Activated B cell treated with CpG ODN at 0.5 μM for 24 hours (primary cell): ENCODE data around the gene ADAMTS3. TPM values are rescaled to one million over a fixed set of nuclear protein-coding genes. Genes with fewer than 3 reads are reported as not detected.

Source experiments
- ATAC-seq: fragments of 200-7000 bp; cut with Tn5 transposase; one replicate; pipeline ENCODE4 v1.10.0; 2021; ENCODE audit warnings: low read depth, mild to moderate bottlenecking, moderate library complexity
- CTCF ChIA-PET: fragments of 350-600 bp; sonication (Branson Sonifier 250); formaldehyde crosslinking; loops from one replicate; lab custom pipeline; 2021; ENCODE audit warnings: antibody characterized with exemption; lab: Charles Lee
- POLR2A ChIA-PET: fragments of 350-600 bp; sonication (Branson Sonifier 250); formaldehyde crosslinking; loops from one replicate; lab custom pipeline; 2021; ENCODE audit warnings: antibody characterized with exemption; lab: Charles Lee
- DNase-seq: peaks from one replicate; pipeline ENCODE4 v3.0.0; 2022
- H3K27ac Mint-ChIP-seq: one replicate; pipeline ENCODE4 v1.8.0; 2020; ENCODE audit warnings: mixed read lengths
- H3K27me3 Mint-ChIP-seq: one replicate; pipeline ENCODE4 v1.8.0; 2021; ENCODE audit warnings: mixed read lengths
- H3K36me3 Mint-ChIP-seq: one replicate; pipeline ENCODE4 v1.8.0; 2021; ENCODE audit warnings: low read depth, mixed read lengths
- H3K4me1 Mint-ChIP-seq: one replicate; pipeline ENCODE4 v1.8.0; 2021; ENCODE audit warnings: mixed read lengths
- H3K4me3 Mint-ChIP-seq: one replicate; pipeline ENCODE4 v1.8.0; 2020; ENCODE audit warnings: mild to moderate bottlenecking, mixed read lengths
- H3K9me3 Mint-ChIP-seq: one replicate; pipeline ENCODE4 v1.8.0; 2020; ENCODE audit warnings: mixed read lengths
- intact Hi-C: fragments of 100-400 bp; cut with micrococcal nuclease; formaldehyde crosslinking; loops from one replicate; pipeline ENCODE4 v1.15.1; 2024
- total RNA-seq: library from RNA; stranded (reverse); gene quantifications from 2 replicates; pipeline ENCODE4 v1.2.3, GENCODE V29; 2022
- TF ChIP-seq, protein P1 (sequence below): fragments of 200-600 bp; IDR thresholded peaks from one replicate; pipeline ENCODE4 v1.8.0; 2022; ENCODE audit warnings: antibody characterized with exemption, mild to moderate bottlenecking

ADAMTS3 gene
- total RNA-seq, 1 donor from 2014 or later = not detected

DNA sequence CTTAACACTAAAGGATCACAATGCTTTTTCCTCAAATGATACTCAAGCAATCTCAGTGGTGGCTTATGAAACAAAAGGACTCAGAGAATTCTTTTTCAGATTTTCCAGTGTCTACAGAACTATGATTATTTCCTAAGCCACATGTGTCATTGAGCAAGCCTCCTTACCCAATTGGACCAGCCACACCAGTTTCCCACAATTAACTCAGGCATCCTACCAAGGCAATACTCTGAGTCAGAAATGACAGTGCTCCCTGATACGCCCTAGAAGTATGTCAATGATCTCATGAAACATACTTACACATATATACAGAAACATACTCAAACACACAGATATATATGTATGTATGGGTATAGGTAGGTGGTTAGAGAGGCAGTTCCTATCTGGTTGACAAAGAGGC, 4.8 kb downstream of the ADAMTS3 start:
- CTCF ChIA-PET = no interaction called here

DNA sequence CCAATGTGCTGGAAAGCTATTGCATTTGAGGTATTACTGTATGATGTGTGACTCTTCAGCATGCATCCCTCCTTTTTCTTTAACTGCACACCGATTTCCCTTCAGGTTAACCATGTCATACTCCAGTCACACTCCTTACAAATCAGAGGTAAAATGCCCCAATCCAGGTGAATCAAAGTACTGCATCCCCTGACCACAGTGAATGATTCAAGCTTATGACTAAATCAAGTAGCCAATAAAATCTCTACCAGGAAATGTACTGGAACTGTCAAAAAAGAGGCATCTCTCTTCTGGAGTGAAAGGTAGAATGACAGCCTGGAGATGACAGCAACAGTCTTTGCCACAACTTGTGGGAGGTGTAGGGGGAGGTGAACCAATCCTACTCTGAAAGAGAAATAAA, 10.4 kb downstream of the ADAMTS3 start:
- CTCF ChIA-PET = no interaction called here
- H3K4me1 Mint-ChIP-seq = no peaks in the 10 kb centered on the region
- H3K4me3 Mint-ChIP-seq = no peak overlapping the region
- no peaks in the 10 kb centered on the region for H3K36me3 Mint-ChIP-seq
- POLR2A ChIA-PET = no interaction called here
- no peaks in the 10 kb centered on the region for H3K27me3 Mint-ChIP-seq
- no peak overlapping the region for H3K27ac Mint-ChIP-seq
- TF ChIP-seq, protein P1, sequence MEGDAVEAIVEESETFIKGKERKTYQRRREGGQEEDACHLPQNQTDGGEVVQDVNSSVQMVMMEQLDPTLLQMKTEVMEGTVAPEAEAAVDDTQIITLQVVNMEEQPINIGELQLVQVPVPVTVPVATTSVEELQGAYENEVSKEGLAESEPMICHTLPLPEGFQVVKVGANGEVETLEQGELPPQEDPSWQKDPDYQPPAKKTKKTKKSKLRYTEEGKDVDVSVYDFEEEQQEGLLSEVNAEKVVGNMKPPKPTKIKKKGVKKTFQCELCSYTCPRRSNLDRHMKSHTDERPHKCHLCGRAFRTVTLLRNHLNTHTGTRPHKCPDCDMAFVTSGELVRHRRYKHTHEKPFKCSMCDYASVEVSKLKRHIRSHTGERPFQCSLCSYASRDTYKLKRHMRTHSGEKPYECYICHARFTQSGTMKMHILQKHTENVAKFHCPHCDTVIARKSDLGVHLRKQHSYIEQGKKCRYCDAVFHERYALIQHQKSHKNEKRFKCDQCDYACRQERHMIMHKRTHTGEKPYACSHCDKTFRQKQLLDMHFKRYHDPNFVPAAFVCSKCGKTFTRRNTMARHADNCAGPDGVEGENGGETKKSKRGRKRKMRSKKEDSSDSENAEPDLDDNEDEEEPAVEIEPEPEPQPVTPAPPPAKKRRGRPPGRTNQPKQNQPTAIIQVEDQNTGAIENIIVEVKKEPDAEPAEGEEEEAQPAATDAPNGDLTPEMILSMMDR = no peak
- DNase-seq = no peak
- H3K9me3 Mint-ChIP-seq = no peaks in the 10 kb centered on the region
- no peak for ATAC-seq
- intact Hi-C loops = no loop called here

More for the DNA sequence above, 4.8 kb downstream of the ADAMTS3 start:
- TF ChIP-seq, protein P1 = no peak
- Mint-ChIP-seq H3K4me3 (no peak overlapping the region), H3K27me3 (peaks cover 27% of the 10 kb centered on the region), H3K36me3 (no peaks in the 10 kb centered on the region), H3K4me1 (peaks cover 18% of the 10 kb centered on the region), H3K9me3 (no peaks in the 10 kb centered on the region), H3K27ac (no peak overlapping the region)
- ATAC-seq (no peak), DNase-seq (no peak)
- intact Hi-C loops = no loop called here
- POLR2A ChIA-PET = no interaction called here

DNA sequence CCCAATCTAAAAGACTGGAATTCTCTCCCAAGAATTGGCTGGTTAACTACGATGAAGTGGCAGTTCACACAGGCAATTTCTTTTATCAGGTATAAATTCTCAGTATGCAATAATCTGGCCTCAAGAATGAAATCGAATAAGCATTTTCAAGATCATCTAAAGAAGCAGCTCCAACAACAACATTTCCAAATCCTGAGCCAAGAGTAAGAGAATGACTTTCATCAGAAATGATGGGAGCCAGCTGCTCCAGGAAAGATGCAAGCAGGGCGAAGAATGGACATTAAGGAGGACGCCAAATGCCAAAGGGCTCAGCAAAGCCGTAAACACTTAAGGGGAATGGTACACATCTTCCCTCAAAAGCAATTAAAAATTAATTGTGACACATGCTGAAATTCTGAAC, 12.0 kb downstream of the ADAMTS3 start:
- POLR2A ChIA-PET = no interaction called here
- Mint-ChIP-seq H3K27me3 (no peaks in the 10 kb centered on the region), H3K4me3 (no peak overlapping the region), H3K27ac (no peak overlapping the region), H3K9me3 (no peaks in the 10 kb centered on the region), H3K36me3 (no peaks in the 10 kb centered on the region), H3K4me1 (no peaks in the 10 kb centered on the region)
- CTCF ChIA-PET = no interaction called here
- TF ChIP-seq, protein P1 = no peak
- DNase-seq (no peak), ATAC-seq (no peak)
- intact Hi-C loops = no loop called here

DNA sequence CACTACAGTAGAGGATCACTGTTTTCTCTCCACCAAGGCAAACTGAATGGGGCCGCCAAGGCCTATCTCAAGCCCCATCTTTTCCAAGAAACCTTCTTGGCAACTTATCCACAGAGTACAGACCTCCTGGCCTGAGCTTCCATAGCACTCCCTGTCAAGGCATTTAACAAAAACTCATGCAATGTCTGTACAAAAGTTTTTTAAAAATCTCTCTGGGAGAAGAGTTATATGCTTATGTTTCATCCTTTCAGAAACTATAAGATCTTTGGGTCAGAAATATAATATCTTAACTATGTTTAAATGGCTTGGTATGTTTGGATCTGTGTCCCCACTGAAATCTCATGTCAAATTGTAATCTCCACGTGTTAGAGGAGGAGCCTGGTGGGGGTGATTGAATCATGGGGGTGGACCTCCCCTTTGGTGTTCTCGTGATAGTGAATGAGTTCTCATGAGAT, 13.6 kb downstream of the ADAMTS3 start:
- Mint-ChIP-seq H3K4me1 (no peaks in the 10 kb centered on the region), H3K27ac (no peak overlapping the region), H3K27me3 (no peaks in the 10 kb centered on the region), H3K9me3 (no peaks in the 10 kb centered on the region), H3K36me3 (no peaks in the 10 kb centered on the region), H3K4me3 (no peak overlapping the region)
- TF ChIP-seq, protein P1 = no peak
- intact Hi-C loops = no loop called here
- no peak for DNase-seq
- CTCF ChIA-PET = no interaction called here
- POLR2A ChIA-PET = no interaction called here
- ATAC-seq = no peak

DNA sequence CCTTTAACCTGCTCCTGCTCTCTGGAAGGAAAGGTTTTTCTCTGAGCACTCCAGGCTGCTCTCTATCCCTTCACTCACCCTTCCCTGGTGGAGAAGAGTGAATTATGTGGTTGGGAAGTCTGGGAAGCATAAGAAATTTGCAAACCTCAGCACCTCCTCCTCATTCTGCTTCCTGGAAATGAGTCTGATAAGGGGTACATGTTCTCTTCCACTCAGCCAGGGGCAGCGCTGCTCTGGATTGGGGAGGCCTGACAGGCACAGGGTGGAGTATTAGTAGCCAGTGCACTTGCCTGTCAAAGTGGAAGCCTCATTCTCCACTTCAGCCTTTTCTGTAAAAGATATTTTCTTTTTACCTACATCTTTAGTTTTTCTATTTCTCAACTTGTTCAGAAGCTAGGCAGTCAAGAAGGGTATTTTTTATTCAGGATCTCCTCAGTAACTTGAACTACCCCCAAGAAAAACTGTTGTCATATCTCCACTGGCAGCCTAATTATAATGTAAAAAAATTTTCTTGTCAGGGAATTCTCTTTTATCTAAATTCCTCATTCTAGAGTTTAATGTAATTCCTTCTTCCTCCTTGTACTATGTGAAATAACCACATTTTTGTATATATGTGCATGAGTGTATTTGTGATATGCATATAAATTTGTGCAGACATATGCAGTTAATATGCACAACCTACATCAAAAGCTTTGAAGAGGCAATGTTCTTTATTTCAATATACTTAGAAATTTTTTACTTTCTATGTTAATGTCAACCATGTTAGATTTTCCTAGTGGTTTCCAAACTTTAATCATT, 15.3 kb downstream of the ADAMTS3 start:
- Mint-ChIP-seq H3K4me1 (no peaks in the 10 kb centered on the region), H3K27me3 (no peaks in the 10 kb centered on the region), H3K4me3 (no peak overlapping the region), H3K36me3 (no peaks in the 10 kb centered on the region), H3K27ac (no peak overlapping the region), H3K9me3 (no peaks in the 10 kb centered on the region)
- ChIA-PET CTCF (no interaction called here), POLR2A (no interaction called here)
- DNase-seq (no peak), ATAC-seq (no peak)
- TF ChIP-seq, protein P1 = no peak
- intact Hi-C loops = no loop called here
